HG03060 (cell line): ENCODE results near the gene MED6.

Experiments used
- ATAC-seq: cut with Tn5 transposase; IDR thresholded peaks from one replicate; pipeline ENCODE4 v1.9.1; 2021; ENCODE audit warnings: low read depth, moderate number of reproducible peaks; ENCODE audit not compliant: unreplicated experiment

The MED6 gene

DNA sequence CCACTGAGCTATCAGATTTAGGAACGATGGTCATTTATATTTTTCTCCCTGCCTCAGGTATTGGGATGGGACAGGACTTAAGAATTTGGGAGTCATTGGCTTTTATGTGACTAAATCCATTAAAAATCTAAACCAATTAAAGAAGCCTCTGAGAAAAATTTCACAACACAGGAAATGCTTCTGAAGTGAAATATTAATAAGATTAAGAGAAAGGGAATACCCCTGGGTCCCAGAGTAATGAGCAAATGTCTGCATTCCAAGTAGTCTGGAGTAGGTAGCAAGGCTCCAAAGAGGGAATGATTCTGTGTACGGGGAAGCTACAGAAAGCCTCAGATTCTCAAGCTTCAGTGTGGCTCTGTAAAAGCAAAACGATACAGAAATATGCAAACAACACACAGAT is 707 bp upstream of the MED6 start:
- ATAC-seq: no peak

DNA sequence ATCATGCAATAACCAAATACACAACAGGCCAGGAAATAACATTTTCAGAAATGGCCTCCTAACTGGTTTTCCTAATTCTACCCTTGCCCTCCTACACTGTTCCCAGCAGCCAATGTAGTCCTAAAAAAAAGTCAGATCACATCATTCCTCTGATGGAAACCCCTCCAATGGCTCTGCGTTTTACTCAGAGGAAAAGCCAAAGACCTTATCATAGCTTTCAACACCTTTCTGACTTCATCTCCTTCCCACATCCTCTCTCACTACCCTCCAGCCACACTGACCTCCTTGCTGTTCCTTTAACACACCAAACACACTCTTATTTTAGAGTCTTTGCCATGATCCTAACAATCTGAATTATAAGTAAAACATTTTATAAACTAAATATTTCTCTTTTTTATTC is 1.1 kb downstream of the MED6 start:
- ATAC-seq: no peak

DNA sequence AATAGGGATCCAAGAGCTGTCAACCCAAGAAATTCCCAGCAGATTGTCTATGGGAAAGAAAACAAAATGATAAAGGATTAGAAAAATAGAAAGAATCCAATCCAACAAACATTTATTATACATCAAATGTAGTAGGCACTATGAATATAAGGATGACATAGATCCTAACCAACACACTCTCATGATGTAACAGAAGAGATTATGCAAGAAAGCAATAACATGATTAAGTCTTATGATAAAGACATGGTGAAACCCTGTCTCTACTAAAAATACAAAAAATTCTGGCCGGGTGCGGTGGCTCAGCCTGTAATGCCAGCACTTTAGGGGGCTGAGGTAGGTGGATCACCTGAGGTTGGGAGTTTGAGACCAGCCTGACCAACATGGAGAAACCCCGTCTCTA is 2.7 kb downstream of the MED6 start:
- ATAC-seq: no peak

DNA sequence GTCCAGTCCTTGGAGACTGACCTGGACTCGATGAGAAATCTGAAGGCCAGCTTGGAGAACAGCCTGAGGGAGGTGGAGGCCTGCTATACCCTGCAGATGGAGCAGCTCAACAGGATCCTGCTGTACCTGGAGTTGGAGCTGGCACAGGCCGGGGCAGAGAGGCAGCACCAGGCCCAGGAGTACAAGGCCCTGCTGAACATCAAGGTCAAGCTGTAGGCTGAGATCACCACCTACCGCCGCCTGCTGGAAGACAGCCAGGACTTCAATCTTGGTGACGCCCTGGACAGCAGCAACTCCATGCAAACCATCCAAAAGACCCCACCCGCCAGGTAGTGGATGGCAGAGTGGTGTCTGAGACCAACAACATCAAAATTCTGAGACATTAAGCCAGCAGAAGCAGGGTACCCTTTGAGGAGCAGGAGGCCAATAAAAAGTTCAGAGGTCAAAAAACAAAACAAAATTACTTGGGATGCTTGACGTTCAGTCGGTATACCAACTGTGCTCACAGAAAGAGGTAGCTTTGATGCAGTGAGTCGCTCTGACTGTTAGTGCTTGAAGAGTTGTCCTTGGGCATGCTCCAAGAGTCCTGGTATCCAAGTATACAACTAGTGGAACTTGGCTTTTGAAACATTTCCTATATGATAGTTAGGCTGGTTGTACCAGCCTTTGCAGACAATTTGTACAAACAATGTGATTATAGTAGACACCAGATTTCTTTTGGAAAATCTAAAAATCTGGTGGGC is 4.8 kb downstream of the MED6 start:
- no peak for ATAC-seq

DNA sequence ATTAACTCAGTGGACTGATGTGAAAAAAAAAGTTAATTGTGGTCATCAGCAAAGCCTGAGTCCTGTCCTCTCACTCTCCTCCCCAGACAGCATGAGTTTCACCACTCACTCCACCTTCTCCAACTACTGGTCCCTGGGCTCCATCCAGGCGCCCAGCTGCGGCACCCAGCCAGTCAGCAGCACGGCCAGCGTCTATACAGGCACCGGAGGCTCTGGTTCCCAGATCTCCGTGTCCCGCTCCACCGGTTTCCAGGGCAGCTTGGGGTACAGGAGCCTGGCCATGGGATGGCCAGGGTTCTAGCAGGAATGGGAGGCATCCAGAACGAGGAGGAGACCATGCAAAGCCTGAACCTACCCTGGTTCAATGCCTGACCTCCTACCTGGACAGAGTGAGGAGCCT is 6.0 kb downstream of the MED6 start:
- no peak for ATAC-seq

DNA sequence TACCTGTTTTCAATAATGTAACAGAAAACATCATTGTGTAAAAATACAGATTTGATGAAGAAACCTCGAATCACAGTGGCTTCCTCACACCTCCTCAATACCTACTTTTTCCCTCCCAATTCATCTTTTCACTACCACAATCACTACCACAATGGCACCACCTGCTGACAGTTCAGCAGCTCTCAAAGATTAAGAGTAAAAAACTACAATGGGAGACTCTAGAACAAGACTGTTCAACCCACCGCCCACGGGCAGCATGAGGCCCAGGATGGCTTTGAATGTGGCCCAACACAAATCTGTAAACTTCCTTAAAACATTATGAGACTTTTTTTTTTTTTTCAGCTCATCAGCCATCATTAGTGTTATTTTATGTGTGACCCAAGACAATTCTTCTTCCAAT is 15.2 kb downstream of the MED6 start:
- ATAC-seq: no peak

DNA sequence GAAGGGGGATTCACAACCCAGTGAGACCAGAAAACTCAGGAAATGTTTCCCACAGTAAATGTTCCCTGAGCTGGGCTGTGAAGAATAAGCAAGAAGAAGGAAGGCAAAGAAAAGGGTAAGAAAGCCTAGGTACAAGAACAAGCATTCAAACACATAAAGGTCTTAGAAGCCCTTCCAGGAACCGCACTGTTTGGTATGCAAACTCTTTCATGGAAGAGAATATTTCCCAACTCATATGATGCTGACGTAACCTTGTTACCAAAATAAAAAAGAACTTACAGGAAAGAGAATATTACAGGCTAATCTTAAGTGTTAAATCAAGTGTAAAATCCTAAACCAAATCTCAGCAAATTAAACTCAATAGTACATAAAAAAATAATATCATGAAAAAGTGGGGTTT is 23.6 kb downstream of the MED6 start:
- no peak for ATAC-seq

DNA sequence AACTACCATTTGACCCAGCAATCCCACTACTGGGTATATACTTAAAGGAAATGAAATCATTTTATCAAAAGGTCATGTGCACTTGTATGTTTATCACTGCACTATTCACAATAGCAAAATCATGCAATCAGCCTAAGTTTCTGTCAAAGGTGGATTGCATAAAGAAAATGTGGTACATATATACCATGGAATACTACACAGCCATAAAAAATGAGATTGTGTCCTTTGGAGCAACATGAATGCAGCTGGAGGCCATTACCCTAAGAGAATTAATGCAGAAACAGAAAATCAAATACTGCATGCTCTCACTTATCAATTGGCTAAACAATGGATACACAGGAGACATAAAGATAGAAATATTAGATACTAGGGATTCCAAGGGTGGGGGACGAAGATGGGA is 27.4 kb downstream of the MED6 start:
- no peak for ATAC-seq

DNA sequence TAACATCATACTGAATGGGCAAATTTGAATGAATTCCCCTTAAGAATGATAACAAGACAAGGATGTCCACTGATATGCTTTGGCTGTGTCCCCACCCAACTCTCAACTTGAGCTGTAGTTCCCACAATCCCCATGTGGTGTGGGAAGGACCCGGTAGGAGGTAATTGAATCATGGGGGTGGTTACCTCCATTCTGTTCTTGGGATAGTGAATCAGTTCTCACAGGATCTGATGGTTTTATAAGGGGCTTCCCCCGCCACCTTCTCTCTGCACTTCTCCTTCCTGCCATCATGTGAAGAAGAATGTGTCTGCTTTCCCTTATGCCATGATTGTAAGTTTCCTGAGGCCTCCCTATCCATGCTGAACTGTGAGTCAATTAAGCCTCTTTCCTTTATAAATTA is 29.3 kb downstream of the MED6 start:
- no peak for ATAC-seq

DNA sequence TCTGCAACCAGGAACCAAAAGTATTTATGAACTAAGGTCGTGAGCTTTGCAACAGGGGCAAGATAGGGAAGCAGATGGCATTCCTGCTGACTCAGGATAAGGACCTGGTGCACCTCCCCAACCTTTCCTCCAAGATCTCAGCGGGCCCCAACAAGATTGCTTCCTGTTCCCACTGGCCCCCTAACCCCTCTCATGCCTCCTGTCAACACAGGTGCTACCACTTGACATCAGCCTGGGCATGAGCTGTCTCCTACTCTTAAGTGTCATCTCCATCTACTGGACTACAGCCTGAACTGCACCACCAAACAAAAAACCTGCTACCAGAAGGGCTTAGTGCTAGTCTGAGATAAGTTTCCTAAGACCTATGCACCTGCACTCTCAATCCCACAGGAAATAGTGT is 32.7 kb downstream of the MED6 start:
- ATAC-seq: no peak

DNA sequence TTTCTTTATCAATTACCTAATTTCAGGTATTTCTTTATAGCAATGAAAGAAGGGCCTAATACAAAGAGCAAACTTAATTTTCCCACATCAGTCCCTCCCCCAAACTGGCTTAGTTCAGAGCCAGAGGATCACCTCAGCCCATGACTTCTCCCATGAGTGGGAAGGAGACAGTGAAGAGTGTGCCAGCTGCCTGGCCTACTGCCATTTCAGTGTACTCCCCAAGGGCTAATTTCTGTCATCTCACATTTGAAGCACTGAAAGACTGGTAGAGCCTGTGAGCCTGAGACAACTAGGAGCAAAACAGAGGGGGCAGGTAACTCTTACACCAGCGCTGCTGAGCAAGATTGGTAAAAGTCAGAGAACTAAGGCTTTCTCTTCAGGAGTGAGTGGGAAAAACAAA is 36.6 kb downstream of the MED6 start:
- no peak for ATAC-seq

DNA sequence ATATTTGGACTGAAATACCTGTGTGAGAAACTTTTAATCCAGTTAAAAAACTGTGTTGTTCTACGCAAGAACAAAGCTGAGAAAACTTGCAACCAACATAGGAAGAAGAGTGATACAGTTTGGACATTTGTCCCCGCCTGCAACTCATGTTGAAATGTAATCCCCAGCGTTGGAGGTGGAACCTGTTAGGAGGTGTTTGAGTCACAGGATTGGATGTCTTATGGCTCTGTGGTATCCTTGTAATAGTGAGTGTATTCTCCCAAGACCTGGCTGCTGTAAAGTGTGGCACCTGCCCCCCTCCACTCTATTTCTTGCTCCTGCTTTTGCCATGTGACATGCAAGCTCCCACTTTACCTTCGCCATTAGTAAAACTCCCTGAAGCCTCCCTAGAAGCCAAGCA is 37.0 kb downstream of the MED6 start:
- ATAC-seq: no peak

DNA sequence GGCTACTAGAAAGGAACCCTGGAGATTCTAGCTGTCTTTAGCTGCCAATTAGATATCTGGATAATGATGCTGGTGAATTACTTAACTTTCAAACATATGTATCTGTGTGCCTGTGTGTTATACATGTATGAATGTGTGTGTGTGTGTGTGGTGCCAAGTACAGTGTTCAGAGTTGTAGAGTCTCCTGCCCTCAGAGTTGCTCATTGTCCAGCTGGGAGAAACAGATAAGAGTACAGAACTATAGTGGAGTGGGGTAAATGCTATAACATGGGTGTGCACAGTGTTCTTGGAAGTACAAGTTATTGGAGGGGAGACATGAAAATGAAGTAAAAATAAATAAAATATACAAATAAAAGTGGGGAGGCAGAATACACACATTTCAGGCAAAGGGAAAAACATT is 42.1 kb downstream of the MED6 start:
- ATAC-seq: no peak

DNA sequence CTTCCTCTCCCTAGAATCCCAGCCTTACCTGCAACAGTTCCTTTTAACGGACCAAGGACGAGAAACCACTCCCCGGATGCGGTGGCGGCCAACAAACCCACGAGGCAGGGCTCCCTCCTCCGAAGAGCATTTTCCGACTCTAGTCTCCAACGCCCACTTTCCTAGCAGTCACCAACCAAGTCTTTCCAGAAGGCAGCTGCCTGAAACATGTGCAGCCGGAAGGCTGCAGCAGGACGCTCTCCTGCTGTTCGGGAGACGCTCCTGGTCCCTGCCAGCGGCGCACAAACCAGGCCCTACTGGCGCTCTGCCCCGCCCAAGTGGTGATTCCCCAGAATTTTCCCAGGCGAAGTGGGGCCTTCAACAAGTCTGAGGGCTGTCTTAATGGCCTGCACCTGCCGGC is 44.6 kb downstream of the MED6 start:
- no peak for ATAC-seq

DNA sequence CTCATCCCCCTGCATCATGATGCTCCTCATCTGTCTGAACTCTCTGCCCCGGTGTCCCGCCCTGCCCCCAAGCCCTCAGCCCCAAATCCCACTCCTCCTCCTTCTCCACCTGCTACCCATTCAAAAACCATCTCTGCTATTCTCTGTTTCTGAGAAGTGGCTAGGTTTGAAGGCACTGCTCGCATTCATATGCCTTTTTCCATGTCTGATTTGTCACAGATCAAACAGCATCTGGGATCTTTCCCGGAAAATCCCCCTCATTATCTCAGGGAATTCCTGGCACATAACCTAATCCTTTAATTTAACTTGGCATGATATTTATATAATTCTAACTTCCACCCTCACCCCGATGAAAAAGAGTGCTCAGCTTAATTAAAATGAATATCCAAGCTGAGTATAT is 62.4 kb downstream of the MED6 start:
- no peak for ATAC-seq

DNA sequence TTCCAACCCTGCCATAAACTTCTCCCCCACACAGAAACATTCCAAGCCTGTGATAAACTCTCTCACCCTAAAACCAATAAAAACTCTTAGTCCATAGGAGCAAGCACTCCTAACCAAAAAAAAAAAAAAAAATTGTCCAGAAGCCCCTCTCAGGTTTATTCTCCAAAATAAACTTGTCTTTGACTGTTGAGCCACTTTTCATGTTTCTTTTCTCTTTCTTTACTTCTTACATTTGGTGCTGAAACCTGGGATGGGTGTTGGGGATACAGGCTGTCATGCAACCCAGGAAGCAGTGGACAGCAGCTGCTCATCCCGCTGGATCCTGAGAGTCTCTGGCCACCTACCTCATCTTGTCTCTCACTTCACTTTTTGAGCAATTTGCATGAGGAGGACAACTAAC is 63.6 kb downstream of the MED6 start:
- ATAC-seq: no peak

DNA sequence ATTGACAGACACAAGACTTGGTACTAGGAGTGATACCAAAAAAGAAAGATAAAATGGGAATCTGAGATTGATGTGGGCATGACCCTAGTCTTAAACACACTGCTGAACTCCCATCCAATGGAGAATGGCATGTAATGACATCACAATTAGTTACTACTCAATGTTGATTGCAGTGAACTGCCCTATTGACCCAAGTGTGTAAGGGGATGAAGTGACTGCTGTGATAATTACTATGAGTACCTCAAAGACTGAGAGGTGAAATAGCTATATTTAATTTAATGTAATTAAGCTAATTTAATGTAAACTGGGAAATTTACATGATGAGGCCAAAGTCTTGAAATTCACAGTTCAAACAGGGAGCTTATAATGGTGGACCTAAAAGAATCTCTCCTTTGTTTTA is 65.6 kb downstream of the MED6 start, which contains the start of gene ADAM20:
ADAM20 (minus strand) TSS at position 101 of the 400 bp plus-strand sequence. CDS start 10,247 bp downstream, outside the sequence.
- ATAC-seq: no peak
